Panc1 (cell line): ENCODE results near the gene SUGCT. TPM values are rescaled to one million over a fixed set of nuclear protein-coding genes. Genes with fewer than 3 reads are reported as not detected.

Source experiments
- ATAC-seq: fragments of 200-7000 bp; cut with Tn5 transposase; 2 replicates; pipeline ENCODE4 v1.9.1; 2020; ENCODE audit warnings: mild to moderate bottlenecking, moderate library complexity
- BruUV-seq: library from RNA; stranded (reverse); fragments of 400-500 nt; replicated peaks from 2 replicates; lab custom pipeline; 2021; lab: Mats Ljungman, UMichigan
- CTCF ChIA-PET: fragments of 300-600 bp; sonication (Branson Sonifier 250); formaldehyde crosslinking; loops from one replicate; lab custom pipeline; 2022; ENCODE audit warnings: antibody characterized with exemption; lab: Charles Lee
- POLR2A ChIA-PET: fragments of 300-600 bp; sonication (Branson Sonifier 250); formaldehyde crosslinking; loops from one replicate; lab custom pipeline; 2022; ENCODE audit warnings: antibody characterized with exemption; lab: Charles Lee
- DNase-seq: peaks from one replicate; pipeline ENCODE4 v3.0.0-alpha.2; 2010; ENCODE audit warnings: low read depth, low spot score
- H3K27ac ChIP-seq: 2 replicates; pipeline ENCODE4 v1.5.1; 2011; ENCODE audit warnings: mild to moderate bottlenecking, low read length, inconsistent platforms
- H3K27me3 ChIP-seq: fragments of 200-500 bp; sonication (Bioruptor generic); 2 replicates; pipeline ENCODE4 v1.6.0; 2014; ENCODE audit warnings: low read length, inconsistent platforms; ENCODE audit not compliant: control insufficient read depth, insufficient read depth
- H3K36me3 ChIP-seq: fragments of 200-500 bp; sonication (Bioruptor generic); 2 replicates; pipeline ENCODE4 v1.5.1; 2014; ENCODE audit warnings: inconsistent platforms, mild to moderate bottlenecking, low read length, moderate library complexity; ENCODE audit not compliant: control insufficient read depth, insufficient read depth
- H3K4me1 ChIP-seq: 2 replicates; pipeline ENCODE4 v1.5.1; 2011; ENCODE audit warnings: inconsistent platforms, mild to moderate bottlenecking, low read length, moderate library complexity; ENCODE audit not compliant: control insufficient read depth, insufficient read depth
- H3K4me3 ChIP-seq, 2 experiments: 2 replicates each; pipeline ENCODE4 v1.5.1; 2011 to 2012; ENCODE audit warnings: low read depth in 2 of 2, low read length in 2 of 2, mild to moderate bottlenecking in 2 of 2, inconsistent platforms in 1 of 2, moderate library complexity in 1 of 2
- H3K9me3 ChIP-seq: fragments of 200-500 bp; sonication (Bioruptor generic); 2 replicates; pipeline ENCODE4 v1.5.1; 2014; ENCODE audit warnings: low read depth, mild to moderate bottlenecking, inconsistent platforms, low read length, moderate library complexity; ENCODE audit not compliant: control insufficient read depth, insufficient read depth
- POLR2AphosphoS5 ChIP-seq: IDR thresholded peaks from 2 replicates; pipeline ENCODE4 v1.6.1; 2012; ENCODE audit warnings: mild to moderate bottlenecking, low read depth, low read length, moderate library complexity
- SIN3A ChIP-seq: IDR thresholded peaks from 2 replicates; pipeline ENCODE4 v1.6.1; 2012; ENCODE audit warnings: low read depth, mild to moderate bottlenecking, low read length, moderate library complexity, borderline replicate concordance; ENCODE audit not compliant: insufficient read depth
- TCF7L2 ChIP-seq: IDR thresholded peaks from 2 replicates; pipeline ENCODE4 v1.6.1; 2011; ENCODE audit warnings: mild to moderate bottlenecking, low read depth, low read length, inconsistent platforms
- in situ Hi-C: cut with HindIII; loops from 2 replicates; pipeline ENCODE4 v1.10.0; 2016; ENCODE audit warnings: low sequenced_read_pairs, low pct_unique_long_range_greater_than_20kb
- intact Hi-C: fragments of 100-400 bp; cut with micrococcal nuclease; formaldehyde crosslinking; loops from one replicate; pipeline ENCODE4 v1.10.0; 2022; ENCODE audit not compliant: unreplicated experiment
- total RNA-seq: library from RNA; stranded (reverse); gene quantifications from one replicate; pipeline ENCODE4 v1.2.1, GENCODE V29; 2021; ENCODE audit not compliant: unreplicated experiment
- TF ChIP-seq, protein P1 (sequence below): fragments of 450-650 bp; IDR thresholded peaks from 2 replicates; pipeline ENCODE4 v1.5.1; 2017; ENCODE audit warnings: mild to moderate bottlenecking
- TF ChIP-seq, protein P2 (sequence below), 2 experiments: IDR thresholded peaks; 2 replicates each; pipeline ENCODE4 v1.6.1; 2011 to 2012; ENCODE audit warnings: low read depth in 2 of 2, control low read depth in 1 of 2, low read length in 1 of 2, mild to moderate bottlenecking in 1 of 2, moderate library complexity in 1 of 2; ENCODE audit not compliant: insufficient read depth in 1 of 2

The SUGCT gene
- total RNA-seq, 1 experiment from 2014 or later: 3.1 TPM

DNA sequence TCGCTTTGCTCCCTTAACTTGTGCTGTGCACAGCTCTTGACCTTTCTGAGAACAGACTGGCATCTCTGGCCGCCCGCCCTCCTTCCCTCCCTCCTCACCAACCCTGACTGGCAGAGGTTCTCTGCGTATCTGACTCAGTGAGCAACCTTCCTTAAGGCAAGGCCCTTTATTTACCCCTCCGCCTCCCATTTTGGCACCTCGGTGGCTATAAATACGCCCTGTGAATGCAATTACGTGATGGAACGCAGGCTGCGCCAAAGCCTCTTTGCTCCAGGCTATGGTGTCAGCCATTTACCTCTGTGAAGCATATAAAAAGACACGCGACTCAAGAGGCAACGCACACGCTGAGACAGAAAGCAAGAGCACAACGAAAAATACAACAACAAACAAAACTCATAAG, 764.3 kb downstream of the SUGCT start:
- Histone ChIP-seq H3K27ac (no peak overlapping the region), H3K4me3 (no peak overlapping the region), H3K4me1 (no peaks in the 10 kb centered on the region), H3K9me3 (no peaks in the 10 kb centered on the region), H3K27me3 (no peaks in the 10 kb centered on the region), H3K36me3 (no peaks in the 10 kb centered on the region)
- ATAC-seq (no peak), DNase-seq (no peak)
- no peak for TF ChIP-seq SIN3A
- TF ChIP-seq POLR2AphosphoS5: no peak
- no peak for TF ChIP-seq TCF7L2
- ChIA-PET POLR2A (no interaction called here), CTCF (no interaction called here)
- no TSS peak for BruUV-seq
- intact Hi-C loops: no loop called here
- in situ Hi-C loops: no loop called here

DNA sequence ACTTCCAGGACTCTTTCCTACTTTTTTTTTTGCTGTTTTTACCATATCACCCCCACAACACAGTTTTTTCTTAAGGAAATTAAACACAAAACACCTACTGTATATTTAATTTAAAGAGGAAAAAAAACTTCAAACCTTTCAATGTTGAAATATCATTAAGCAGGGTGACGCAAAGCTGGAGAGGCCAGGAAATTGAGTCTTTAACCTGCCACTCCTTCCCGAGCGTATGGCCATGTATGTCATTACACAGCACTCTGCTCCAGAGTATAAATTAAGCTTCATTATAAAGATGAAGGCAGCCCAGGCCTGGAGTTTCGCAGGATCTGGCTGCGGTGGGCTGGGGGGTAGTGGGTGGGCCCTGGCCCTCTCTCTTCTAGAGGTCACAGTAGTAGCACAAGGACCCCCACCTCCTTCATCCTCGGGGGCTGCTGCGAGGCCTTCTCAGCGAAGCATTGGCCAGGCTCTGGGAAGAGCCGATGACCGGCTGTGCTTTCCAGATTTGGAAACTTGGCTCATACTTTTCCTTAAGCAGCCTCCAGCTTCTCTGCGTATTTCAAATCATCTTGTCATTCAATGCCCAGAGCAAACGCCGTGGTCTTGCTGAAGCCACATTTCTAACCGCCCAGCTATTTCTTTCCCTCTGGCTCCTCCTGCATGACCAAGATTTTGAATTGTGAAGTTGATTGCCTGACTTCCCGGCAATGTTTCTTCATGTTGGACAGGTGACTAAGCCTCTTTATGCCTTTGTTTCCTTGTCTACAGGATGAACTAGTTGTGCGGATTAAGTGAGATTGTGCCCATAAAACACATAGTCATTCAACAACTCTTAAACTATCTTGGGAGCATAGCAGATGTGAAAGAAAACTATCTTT, 765.1 kb downstream of the SUGCT start:
- no peak overlapping the region for H3K4me3 ChIP-seq
- DNase-seq (no peak), ATAC-seq (no peak)
- intact Hi-C loops: no loop called here
- no TSS peak for BruUV-seq
- H3K27me3 ChIP-seq: no peaks in the 10 kb centered on the region
- no peak for TF ChIP-seq SIN3A
- TF ChIP-seq, protein P1, sequence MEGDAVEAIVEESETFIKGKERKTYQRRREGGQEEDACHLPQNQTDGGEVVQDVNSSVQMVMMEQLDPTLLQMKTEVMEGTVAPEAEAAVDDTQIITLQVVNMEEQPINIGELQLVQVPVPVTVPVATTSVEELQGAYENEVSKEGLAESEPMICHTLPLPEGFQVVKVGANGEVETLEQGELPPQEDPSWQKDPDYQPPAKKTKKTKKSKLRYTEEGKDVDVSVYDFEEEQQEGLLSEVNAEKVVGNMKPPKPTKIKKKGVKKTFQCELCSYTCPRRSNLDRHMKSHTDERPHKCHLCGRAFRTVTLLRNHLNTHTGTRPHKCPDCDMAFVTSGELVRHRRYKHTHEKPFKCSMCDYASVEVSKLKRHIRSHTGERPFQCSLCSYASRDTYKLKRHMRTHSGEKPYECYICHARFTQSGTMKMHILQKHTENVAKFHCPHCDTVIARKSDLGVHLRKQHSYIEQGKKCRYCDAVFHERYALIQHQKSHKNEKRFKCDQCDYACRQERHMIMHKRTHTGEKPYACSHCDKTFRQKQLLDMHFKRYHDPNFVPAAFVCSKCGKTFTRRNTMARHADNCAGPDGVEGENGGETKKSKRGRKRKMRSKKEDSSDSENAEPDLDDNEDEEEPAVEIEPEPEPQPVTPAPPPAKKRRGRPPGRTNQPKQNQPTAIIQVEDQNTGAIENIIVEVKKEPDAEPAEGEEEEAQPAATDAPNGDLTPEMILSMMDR: no peak
- TF ChIP-seq POLR2AphosphoS5: no peak
- TF ChIP-seq, protein P2, sequence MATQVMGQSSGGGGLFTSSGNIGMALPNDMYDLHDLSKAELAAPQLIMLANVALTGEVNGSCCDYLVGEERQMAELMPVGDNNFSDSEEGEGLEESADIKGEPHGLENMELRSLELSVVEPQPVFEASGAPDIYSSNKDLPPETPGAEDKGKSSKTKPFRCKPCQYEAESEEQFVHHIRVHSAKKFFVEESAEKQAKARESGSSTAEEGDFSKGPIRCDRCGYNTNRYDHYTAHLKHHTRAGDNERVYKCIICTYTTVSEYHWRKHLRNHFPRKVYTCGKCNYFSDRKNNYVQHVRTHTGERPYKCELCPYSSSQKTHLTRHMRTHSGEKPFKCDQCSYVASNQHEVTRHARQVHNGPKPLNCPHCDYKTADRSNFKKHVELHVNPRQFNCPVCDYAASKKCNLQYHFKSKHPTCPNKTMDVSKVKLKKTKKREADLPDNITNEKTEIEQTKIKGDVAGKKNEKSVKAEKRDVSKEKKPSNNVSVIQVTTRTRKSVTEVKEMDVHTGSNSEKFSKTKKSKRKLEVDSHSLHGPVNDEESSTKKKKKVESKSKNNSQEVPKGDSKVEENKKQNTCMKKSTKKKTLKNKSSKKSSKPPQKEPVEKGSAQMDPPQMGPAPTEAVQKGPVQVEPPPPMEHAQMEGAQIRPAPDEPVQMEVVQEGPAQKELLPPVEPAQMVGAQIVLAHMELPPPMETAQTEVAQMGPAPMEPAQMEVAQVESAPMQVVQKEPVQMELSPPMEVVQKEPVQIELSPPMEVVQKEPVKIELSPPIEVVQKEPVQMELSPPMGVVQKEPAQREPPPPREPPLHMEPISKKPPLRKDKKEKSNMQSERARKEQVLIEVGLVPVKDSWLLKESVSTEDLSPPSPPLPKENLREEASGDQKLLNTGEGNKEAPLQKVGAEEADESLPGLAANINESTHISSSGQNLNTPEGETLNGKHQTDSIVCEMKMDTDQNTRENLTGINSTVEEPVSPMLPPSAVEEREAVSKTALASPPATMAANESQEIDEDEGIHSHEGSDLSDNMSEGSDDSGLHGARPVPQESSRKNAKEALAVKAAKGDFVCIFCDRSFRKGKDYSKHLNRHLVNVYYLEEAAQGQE (IDR thresholded peaks at IDR 0.05; ENCODE audit: insufficient read depth in 1 of 2, low read depth in 2 of 2, low read length in 1 of 2): no peak
- no peak for TF ChIP-seq TCF7L2
- H3K9me3 ChIP-seq: no peaks in the 10 kb centered on the region
- ChIA-PET POLR2A (no interaction called here), CTCF (no interaction called here)
- in situ Hi-C loops: no loop called here
- no peaks in the 10 kb centered on the region for H3K4me1 ChIP-seq
- no peaks in the 10 kb centered on the region for H3K36me3 ChIP-seq
- no peak overlapping the region for H3K27ac ChIP-seq

DNA sequence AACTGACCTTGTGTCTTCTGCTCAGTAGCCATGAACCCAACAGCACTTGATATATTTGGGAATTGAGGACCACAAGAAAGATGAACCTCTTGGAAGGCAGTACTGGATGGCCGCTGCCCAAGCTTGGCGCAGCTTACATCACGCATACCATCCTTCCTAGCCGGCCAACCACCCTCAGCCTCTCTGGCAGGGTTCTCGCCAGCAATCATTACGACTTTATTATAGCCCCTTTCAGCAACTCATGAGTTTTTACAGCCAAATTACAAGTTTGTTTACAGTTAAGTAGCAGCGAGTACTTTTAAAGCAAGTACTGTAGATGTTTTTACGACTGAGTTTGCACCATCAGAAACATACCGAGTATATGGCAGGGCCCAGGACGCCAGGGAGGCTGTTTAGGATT, 769.1 kb downstream of the SUGCT start:
- ChIA-PET POLR2A (no interaction called here), CTCF (no interaction called here)
- TF ChIP-seq POLR2AphosphoS5 (no peak), SIN3A (no peak), TCF7L2 (no peak)
- TF ChIP-seq, protein P2 (IDR thresholded peaks at IDR 0.05; ENCODE audit: insufficient read depth in 1 of 2, low read depth in 2 of 2, low read length in 1 of 2): no peak
- TF ChIP-seq, protein P1: no peak
- in situ Hi-C loops: no loop called here
- Histone ChIP-seq H3K9me3 (no peaks in the 10 kb centered on the region), H3K4me1 (no peaks in the 10 kb centered on the region), H3K27me3 (no peaks in the 10 kb centered on the region), H3K27ac (no peak overlapping the region), H3K36me3 (no peaks in the 10 kb centered on the region), H3K4me3 (no peak overlapping the region)
- BruUV-seq: no TSS peak
- DNase-seq: no peak
- intact Hi-C loops: no loop called here
- no peak for ATAC-seq
